Activated T-helper 9 cell treated with anti-CD3 and anti-CD28 coated beads, Interleukin-2, amount 50 U/mL, for 16 hours (primary cell): ENCODE measurements around the gene PI4K2A.
"Not testable (repeated sequence)": the region's sequence is repeated elsewhere in the genome, so short reads cannot be mapped to it uniquely, and the experiment has no call there.

Source experiments
- DNase-seq: peaks from one replicate; pipeline ENCODE4 v3.0.0-alpha.2; 2020; ENCODE audit warnings: low read depth

Gene PI4K2A

GRCh38 chr10:97675222-97675621 is 34.8 kb downstream of the PI4K2A start:
- DNase-seq = no peak

- DNase-seq = peak; percentile 17
These were observed 36.5 kb downstream of the PI4K2A start for GRCh38 chr10:97676770-97677581.

DNA sequence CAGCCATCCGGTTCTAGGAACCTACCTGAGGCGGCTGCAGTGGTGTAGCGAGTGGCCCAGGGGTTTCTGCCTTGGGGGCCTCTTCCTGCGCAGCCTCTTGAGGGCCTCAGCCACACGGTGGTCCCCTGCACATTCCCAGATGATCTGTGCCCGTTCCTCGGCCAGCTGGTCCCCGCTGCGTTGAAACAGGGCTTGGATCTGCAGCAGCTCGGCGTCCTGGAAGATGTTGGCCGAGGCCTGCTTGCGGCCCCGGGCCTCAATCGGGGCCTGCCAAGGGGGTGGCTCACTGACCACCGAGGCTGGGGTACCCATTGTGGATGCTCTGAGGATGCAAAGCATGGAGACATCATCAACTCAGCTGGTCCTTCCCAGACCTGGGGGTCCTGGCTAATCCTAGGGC is 39.1 kb downstream of the PI4K2A start:
- DNase-seq = no peak

- no peak for DNase-seq
These were observed 41.6 kb downstream of the PI4K2A start for GRCh38 chr10:97682042-97682441.

GRCh38 chr10:97683556-97684367 is 43.3 kb downstream of the PI4K2A start:
- no peak for DNase-seq

GRCh38 chr10:97684368-97684713 is 43.9 kb downstream of the PI4K2A start:
- not testable (repeated sequence) for DNase-seq

- no peak for DNase-seq
These were observed 44.5 kb downstream of the PI4K2A start for GRCh38 chr10:97684866-97685394.

DNA sequence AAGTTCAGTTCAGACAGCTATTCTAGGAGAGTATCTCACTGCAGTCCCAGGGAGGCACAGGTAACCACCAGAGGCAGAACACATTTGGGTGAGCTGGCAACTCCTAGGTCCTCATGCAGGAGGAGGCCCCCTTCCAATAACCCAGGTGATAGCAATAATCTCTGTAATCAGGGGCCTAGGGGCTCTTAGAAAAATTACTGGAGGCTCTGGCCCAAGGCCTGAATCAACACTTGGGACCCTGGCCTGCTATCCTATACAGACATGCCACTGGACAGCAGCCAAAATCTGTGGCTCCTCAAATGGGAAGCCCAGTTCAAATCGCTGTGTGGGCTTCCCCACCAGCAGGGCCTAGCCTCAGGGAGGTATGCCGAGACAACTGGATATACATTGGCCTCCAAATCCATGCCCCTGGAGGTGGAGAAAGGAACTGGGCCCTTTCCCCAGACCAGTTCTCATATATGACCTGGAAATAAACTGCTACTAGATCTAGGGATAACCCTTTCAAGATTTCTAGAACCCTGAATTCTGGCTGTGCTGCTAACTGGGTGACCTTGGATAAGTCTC is 45.0 kb downstream of the PI4K2A start:
- no peak for DNase-seq

DNA sequence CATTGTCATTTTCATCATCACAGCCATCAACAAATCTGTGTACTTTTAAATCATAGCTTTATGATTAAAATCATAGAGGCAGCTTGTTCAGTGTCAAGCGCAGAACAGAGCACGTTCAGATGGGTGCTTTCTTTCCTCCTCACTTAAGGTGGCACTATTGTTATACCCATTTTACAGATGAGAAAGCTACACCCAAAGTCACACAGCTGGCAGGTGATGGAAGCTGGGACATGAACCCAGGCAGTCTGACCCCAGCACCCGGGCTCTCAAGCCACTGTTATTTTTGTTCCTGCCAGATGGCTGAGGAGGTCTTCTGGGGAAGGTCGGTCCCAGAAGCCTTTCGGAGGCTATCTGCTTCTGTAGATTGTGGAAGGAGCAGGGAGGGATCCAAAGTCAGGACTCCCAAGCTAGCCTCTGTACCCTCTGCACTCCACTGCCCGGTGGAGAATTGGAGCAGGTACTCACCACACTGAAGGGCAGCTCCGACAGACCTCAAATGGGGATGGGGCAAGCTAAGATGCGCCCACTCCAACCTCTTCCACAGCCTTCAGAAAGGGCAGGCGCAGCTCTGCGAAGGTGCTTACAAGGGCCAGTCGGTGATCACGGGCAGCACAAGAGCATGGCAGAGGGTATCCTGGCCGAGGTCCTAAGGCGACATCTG is 46.0 kb downstream of the PI4K2A start:
- no peak for DNase-seq

DNA sequence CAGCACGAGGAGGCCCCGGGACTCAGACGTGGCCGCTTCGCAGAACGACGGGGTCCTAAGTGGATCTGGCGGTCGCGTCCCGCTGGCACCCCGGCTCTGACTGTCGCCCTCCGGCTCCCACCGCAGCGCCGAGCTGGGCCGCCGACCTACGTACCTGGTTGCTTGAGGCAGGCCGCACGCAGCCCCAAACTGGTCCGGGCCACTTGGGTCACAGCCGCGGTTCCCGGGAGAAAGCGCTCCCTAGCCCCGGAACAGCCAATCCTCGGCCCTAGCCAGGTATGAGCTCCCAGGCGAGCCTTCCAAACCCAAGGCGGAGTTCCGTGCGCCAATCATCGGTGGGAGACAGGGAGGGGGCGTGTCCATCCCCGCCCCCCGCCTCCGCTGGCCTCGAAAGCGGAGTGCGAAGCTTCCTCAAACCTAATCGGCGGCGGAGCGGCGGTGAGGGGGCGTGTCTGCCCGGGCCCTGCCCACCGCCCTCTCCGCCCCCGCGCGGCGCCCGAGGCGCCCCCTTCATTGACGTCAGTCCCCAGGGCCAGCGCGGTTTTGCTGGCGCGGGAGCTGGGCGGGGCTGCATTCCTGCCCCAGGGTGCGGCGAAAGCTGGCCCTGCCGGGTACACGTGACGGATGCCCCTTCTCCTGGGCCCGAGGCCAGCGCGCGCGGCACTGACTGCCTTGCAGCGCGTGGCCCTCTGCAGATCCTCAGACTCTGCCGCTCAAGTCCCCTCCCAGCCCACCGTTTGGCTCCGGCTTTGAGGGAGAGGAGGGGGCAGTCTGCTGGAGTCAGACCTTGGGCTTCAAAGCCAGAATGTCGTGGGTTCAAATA is 46.7 kb downstream of the PI4K2A start, which contains the start of gene AVPI1:
AVPI1 (minus strand) TSS at position 280 of the 823 bp plus-strand sequence. CDS start 7,336 bp downstream, outside the sequence.
- peak; percentile 93 for DNase-seq

DNA sequence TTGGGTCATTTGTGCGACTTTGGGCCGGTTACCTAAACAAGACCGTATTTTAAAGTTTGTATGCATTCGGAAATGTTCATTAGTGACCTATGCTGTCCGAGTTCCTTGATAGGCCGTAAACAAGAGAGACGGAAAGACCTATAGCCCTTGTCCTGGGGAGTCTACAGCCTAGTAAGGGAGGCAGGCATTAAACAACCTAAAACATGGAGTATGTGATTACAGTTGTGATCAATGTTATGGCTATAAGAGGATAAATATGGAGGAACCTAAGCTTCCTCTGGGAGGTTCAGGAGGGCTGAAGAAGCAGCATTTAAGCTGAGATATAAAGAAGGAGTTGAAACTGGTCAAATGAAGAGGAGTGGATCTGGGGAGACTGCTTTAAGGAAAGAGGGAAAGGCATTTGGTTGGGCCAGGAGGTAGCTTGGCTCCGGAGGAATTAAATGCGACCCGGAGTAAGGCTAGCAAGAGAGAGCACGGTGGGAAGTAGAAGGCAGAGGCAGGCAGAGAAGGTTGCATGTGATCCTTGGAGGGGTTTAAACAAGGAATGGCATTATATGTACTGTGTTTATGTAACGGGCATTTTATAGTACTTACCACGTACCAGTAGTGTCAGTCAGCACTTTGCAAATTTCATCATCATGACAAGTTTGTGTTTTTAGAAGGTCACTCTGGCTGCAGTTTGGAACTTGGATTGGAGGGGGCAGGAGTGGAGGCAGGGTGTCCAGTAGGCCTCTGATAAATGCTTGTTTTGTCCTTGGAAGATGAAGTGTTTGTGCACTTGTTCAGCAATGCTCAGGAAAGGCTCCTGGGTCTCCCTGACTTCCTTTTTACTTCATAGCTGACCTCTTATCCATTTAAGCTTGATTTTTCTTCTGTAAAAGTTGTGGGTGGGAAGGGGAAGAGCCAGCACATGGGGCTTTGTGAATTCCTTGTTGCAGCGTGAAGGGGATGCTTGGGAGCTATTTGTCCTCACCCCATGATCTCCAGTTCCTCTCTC is 47.6 kb downstream of the PI4K2A start:
- DNase-seq = no peak

GRCh38 chr10:97689559-97690020 is 49.1 kb downstream of the PI4K2A start:
- no peak for DNase-seq

- no peak for DNase-seq
These were observed 49.7 kb downstream of the PI4K2A start for GRCh38 chr10:97690133-97690532.

DNA sequence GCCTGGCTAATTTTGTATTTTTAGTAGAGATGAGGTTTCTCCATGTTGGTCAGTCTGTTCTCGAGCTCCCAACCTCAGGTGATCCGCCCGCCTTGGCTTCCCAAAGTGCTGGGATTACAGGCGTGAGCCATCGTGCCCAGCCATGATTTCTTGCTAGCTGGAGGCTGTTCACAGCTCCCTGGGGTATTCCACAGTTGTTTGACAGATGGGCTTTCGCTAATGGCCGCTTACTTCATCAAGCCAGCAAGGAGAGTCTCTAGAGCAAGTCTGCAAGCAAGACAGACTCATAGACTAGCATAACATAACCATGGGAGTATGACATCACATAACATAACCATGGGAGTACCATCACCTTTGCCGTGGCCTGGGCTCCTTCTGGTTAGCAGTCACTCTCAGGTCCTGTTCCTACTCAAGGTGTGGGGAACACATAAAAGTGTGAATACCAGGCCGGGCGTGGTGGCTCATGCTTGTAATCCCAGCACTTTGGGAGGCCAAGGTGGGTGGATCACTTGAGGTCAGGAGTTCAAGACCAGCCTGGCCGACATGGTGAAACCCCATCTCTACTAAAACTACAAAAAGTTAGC is 57.7 kb downstream of the PI4K2A start:
- not testable (repeated sequence) for DNase-seq

GRCh38 chr10:97701438-97702069 is 61.1 kb downstream of the PI4K2A start:
- DNase-seq = no peak

- no peak for DNase-seq
These were observed 63.1 kb downstream of the PI4K2A start for GRCh38 chr10:97703398-97704067.

DNA sequence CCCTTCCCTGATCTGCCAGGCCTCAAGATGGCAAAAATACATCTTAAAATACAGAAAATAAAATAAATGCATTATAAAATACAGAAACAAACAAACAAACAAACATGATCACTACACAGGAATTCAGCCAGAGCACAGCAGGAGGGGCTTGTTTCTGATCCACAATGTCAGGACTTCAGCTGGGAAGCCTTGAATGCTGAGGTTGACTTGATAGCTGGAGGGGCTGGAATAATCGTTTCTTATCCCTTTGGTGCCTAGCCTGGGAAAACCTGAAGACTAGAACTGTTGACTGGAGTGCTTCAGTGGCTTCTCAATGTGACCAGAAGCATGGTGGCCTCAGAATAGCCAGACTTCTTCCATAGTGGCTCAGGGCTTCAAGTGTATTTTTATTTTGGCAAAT is 63.9 kb downstream of the PI4K2A start:
- no peak for DNase-seq

DNA sequence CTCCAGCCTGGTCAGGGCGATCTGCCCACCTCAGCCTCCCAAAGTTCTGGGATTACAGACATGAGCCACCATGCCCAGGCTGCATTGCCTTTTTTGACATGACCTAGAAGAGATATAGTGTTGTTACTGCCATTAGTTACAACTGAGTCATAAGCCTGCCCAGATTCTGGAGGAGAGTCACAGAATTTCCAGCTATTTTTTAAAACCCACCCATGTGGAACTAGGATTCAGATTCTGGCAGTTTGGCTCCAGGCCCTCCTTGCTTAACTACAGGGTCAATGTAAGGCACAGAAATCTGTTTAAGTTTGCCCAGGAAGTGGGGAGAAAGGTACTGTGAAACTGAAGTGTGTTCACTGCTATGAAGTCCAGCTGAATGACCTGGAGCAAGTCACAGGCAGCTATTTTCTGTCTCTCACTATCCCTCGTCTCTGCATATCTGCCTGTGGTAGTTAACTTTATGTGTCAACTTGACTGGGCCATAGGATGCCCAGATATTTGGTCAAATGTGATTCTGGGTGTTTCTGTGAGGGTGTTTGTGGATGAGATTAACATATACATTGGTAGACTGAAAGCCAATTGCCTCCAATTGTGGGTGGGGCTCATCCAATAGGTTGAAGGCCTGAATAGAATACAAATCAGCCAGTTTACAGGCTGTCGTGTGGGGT is 64.7 kb downstream of the PI4K2A start:
- DNase-seq = no peak
